Spleen (tissue), 11 donors: ENCODE measurements around the gene NPFFR2. TPM values are rescaled to one million over a fixed set of nuclear protein-coding genes. Genes with fewer than 3 reads are reported as not detected.
"Not testable (repeated sequence)": the region's sequence is repeated elsewhere in the genome, so short reads cannot be mapped to it uniquely, and the experiment has no call there.

Source experiments
- DNase-seq: peaks from one replicate; pipeline ENCODE4 v3.0.0-alpha.2; 2020
- H3K27ac ChIP-seq, 8 donors: fragments of 200-600 bp; sonication (generic) in 7 of 8; 1 replicate in 4 of 8; 2 replicates in 4 of 8; pipeline versions ENCODE4 v1.5.0 to v1.8.0; 2016 to 2021; ENCODE audit warnings: inconsistent platforms in 4 of 8, mild to moderate bottlenecking in 4 of 8, moderate library complexity in 1 of 8
- H3K27me3 ChIP-seq, 7 donors: fragments of 200-600 bp; sonication (generic) in 6 of 7; replicated peaks in 1 of 7; 1 replicate in 4 of 7; 2 replicates in 3 of 7; pipeline versions ENCODE4 v1.5.0 to v1.8.0; 2016 to 2021; ENCODE audit warnings: inconsistent platforms in 3 of 7, mild to moderate bottlenecking in 1 of 7
- H3K36me3 ChIP-seq, 6 donors: fragments of 200-600 bp; sonication (generic) in 5 of 6; 1 replicate in 4 of 6; 2 replicates in 2 of 6; pipeline versions ENCODE4 v1.5.0 to v1.8.0; 2016 to 2021; ENCODE audit warnings: inconsistent platforms in 2 of 6
- H3K4me1 ChIP-seq, 6 donors: fragments of 200-600 bp; sonication (generic) in 5 of 6; 1 replicate in 3 of 6; 2 replicates in 3 of 6; pipeline versions ENCODE4 v1.5.0 to v1.8.0; 2016 to 2021; ENCODE audit warnings: inconsistent platforms in 3 of 6
- H3K4me3 ChIP-seq, 8 donors: fragments of 200-600 bp; sonication (generic) in 7 of 8; 1 replicate in 4 of 8; 2 replicates in 4 of 8; pipeline versions ENCODE4 v1.5.0 to v1.8.0; 2016 to 2021; ENCODE audit warnings: inconsistent platforms in 4 of 8, mild to moderate bottlenecking in 4 of 8, moderate library complexity in 2 of 8
- H3K9me3 ChIP-seq, 8 donors: fragments of 200-600 bp; sonication (generic) in 7 of 8; 1 replicate in 4 of 8; 2 replicates in 4 of 8; pipeline versions ENCODE4 v1.5.0 to v1.8.0; 2016 to 2021; ENCODE audit warnings: inconsistent platforms in 4 of 8
- CTCF ChIP-seq, 11 experiments: fragments of 200-600 bp in 7 of 11; fragments of 450-650 bp in 4 of 11; sonication (generic) in 4 of 11; IDR thresholded peaks in 8 of 11; conservative IDR thresholded peaks in 3 of 11; 1 replicate in 7 of 11; 2 replicates in 4 of 11; pipeline versions ENCODE4 v1.4.0 to v1.8.0; 2016 to 2021; ENCODE audit warnings: antibody characterized with exemption in 11 of 11, inconsistent platforms in 4 of 11, mild to moderate bottlenecking in 1 of 11
- POLR2A ChIP-seq, 3 donors: fragments of 450-650 bp; IDR thresholded peaks; one replicate each; pipeline ENCODE4 v1.5.1; 2017; ENCODE audit warnings: antibody characterized with exemption in 3 of 3, mild to moderate bottlenecking in 1 of 3
- POLR2AphosphoS5 ChIP-seq, 3 donors: sonication (generic); formaldehyde crosslinking; IDR thresholded peaks; one replicate each; pipeline ENCODE4 v1.5.1; 2017; ENCODE audit warnings: antibody characterized with exemption in 3 of 3
- WGBS, 5 donors: extraction: QIAGEN DNeasy Blood & Tissue Kit in 3 of 5; methylation state at CpG; one replicate each; pipeline versions ENCODE4 v1.1.5 to v1.1.7; 2013 to 2018; 5-methylcytosine and 5-hydroxymethylcytosine counted together
- intact Hi-C: fragments of 100-400 bp; cut with DNase I; formaldehyde crosslinking; loops from one replicate; pipeline ENCODE4 v1.15.0; 2023; ENCODE audit warnings: low total_unique reads
- polyA plus RNA-seq, 3 donors: library from polyadenylated mRNA; stranded (reverse); fragments of 200-250 nt; gene quantifications; one replicate each; pipeline ENCODE4 v1.2.1, GENCODE V29; 2013
- total RNA-seq, 7 donors: library from RNA; depleted of rRNA in 3 of 7; stranded (reverse); fragments of >200 nt in 3 of 7; fragmentation: NEBNext Ultra II Directional in 4 of 7; extraction: Animal tissue kit (Norgen Biotek cat#: 25700) in 4 of 7; gene quantifications; one replicate each; pipeline versions ENCODE4 v1.1.0 to v1.2.1, GENCODE V29; 2016 to 2021
- donor health status: healthy with polysubstance abuse.
- donor health status: DM: no; HTN: no; CAD: no; lungs with moderate emphysema.
- donor health status: DM: no; HTN: no; CAD: no.
- donor health status: Bipolar disorder and iron deficiency.
- donor health status: healthy.
- donor health status: DM: no; HTN: no; CAD: no.
- donor health status: DM: yes; HTN: yes; CAD: no.

Gene NPFFR2
- total and polyA plus RNA-seq, 10 donors, result 0.08 to 1.2 (median 0.17) TPM; not detected in 6

DNA sequence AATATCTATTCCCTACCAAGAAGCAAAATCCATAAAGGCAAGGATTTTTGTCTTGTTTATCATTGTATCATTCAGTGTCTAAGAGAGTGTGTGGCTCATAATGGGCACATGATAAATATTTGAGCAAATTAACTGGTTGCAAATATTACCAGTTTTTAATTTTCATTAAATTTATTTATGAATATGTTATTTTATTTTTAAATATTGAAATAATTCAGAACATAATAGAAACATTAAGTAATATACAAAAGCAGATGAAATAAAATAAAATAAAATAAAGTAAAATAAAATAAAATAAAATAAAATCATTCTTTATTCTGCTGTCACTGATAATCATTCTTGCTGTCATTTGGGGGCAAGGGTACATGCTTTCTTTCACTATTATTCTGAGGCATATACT, 120.9 kb downstream of the NPFFR2 start:
- intact Hi-C loops, result no loop called here
- H3K27ac ChIP-seq, result no peak overlapping the region
- H3K4me3 ChIP-seq, result no peak overlapping the region
- TF ChIP-seq POLR2A (IDR thresholded peaks at IDR 0.05) (no peak), CTCF (IDR thresholded peaks at IDR 0.05 in 8 of 11, conservative IDR thresholded peaks at IDR 0.05 in 3 of 11) (no peak), POLR2AphosphoS5 (IDR thresholded peaks at IDR 0.05) (no peak)
- H3K4me1 ChIP-seq, result no peaks in the 10 kb centered on the region
- no peaks in the 10 kb centered on the region for H3K27me3 ChIP-seq
- H3K36me3 ChIP-seq, result no peaks in the 10 kb centered on the region
- no peak for DNase-seq
- H3K9me3 ChIP-seq, result peaks cover 0 to 8% (median 0%) of the 10 kb centered on the region in 8 donors

GRCh38 chr4:72153634-72154033, 121.8 kb downstream of the NPFFR2 start:
- H3K4me3 ChIP-seq, intact Hi-C loops, DNase-seq, H3K27me3 ChIP-seq, H3K4me1 ChIP-seq, H3K27ac ChIP-seq, H3K36me3 ChIP-seq, H3K9me3 ChIP-seq: not testable (repeated sequence)
- 48 to 61% (median 51%) methylated on average over 7 to 8 of the region's 8 CpGs for WGBS, 5 donors

DNA sequence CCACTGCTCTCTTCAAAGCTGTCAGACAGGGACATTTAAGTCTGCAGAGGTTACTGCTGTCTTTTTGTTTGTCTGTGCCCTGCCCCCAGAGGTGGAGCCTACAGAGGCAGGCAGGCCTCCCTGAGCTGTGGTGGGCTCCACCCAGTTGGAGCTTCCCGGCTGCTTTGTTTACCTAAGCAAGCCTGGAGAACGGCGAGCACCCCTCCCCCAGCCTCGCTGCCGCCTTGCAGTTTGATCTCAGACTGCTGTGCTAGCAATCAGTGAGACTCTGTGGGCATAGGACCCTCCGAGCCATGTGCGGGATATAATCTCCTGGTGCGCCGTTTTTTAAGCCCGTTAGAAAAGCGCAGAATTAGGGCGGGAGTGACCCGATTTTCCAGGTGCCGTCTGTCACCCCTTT, 137.5 kb downstream of the NPFFR2 start:
- DNase-seq, result peak; percentile 47
- H3K9me3 ChIP-seq, result peaks cover 0 to 16% (median under 1%) of the 10 kb centered on the region in 8 donors
- H3K36me3 ChIP-seq, H3K4me3 ChIP-seq, intact Hi-C loops, H3K4me1 ChIP-seq, H3K27ac ChIP-seq, H3K27me3 ChIP-seq: not testable (repeated sequence)
- 91 to 96% (median 93%) methylated on average over 5 to 14 of the region's 14 CpGs for WGBS, 5 donors

- H3K27me3 ChIP-seq, result no peaks in the 10 kb centered on the region
- no peak overlapping the region for H3K4me3 ChIP-seq
- intact Hi-C loops, result no loop called here
- peaks cover 0 to 11% (median 2%) of the 10 kb centered on the region in 8 donors for H3K9me3 ChIP-seq
- H3K27ac ChIP-seq, result no peak overlapping the region
- H3K4me1 ChIP-seq, result no peaks in the 10 kb centered on the region
- no peak for DNase-seq
- 86 to 98% (median 90%) methylated on average over 3 of the region's 3 CpGs for WGBS, 5 donors
- H3K36me3 ChIP-seq, result no peaks in the 10 kb centered on the region
- no peak for TF ChIP-seq POLR2A (IDR thresholded peaks at IDR 0.05)
- TF ChIP-seq POLR2AphosphoS5 (IDR thresholded peaks at IDR 0.05), result no peak
- TF ChIP-seq CTCF (IDR thresholded peaks at IDR 0.05 in 8 of 11, conservative IDR thresholded peaks at IDR 0.05 in 3 of 11), result no peak
Measured at GRCh38 chr4:72169861-72170260, 138.1 kb downstream of the NPFFR2 start.

DNA sequence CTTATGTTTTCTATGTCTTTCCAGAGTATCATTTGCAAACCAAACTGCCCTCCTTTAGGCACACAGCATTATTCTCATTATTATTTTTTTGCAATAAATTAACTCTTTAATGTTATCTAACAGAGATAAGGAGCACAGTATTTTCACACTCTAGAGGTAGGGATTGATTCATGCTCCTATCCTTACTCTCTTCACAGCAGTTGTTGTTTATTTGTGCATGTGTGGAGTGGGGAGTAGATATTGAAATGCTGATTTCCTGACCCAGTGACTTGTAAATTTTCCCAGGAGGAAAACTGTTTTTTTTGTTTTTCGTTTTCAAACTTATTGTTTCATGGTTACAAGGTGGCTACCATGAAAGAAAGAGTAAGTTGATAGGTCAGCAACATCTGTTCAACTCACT, 140.0 kb downstream of the NPFFR2 start:
- WGBS, 5 donors, result 31 to 38% (median 37%) methylated on average over 1 of the region's 1 CpG
- Histone ChIP-seq H3K9me3 (peaks cover 0 to 18% (median 9%) of the 10 kb centered on the region in 8 donors), H3K27ac (no peak overlapping the region), H3K4me1 (no peaks in the 10 kb centered on the region), H3K4me3 (no peak overlapping the region), H3K36me3 (no peaks in the 10 kb centered on the region), H3K27me3 (no peaks in the 10 kb centered on the region)
- DNase-seq, result no peak
- intact Hi-C loops, result no loop called here
- TF ChIP-seq CTCF (IDR thresholded peaks at IDR 0.05 in 8 of 11, conservative IDR thresholded peaks at IDR 0.05 in 3 of 11) (no peak), POLR2A (IDR thresholded peaks at IDR 0.05) (no peak), POLR2AphosphoS5 (IDR thresholded peaks at IDR 0.05) (no peak)
